ENCODE measurements around the gene ZNF207. TPM values are rescaled to one million over a fixed set of nuclear protein-coding genes. Genes with fewer than 3 reads are reported as not detected.

The ZNF207 gene
- total and polyA plus RNA-seq, 9 of the 15 experiments (the other 6 are each of a cell fraction or from before 2014, with no cell fraction given) = 123 to 370 (median 250) TPM

DNA sequence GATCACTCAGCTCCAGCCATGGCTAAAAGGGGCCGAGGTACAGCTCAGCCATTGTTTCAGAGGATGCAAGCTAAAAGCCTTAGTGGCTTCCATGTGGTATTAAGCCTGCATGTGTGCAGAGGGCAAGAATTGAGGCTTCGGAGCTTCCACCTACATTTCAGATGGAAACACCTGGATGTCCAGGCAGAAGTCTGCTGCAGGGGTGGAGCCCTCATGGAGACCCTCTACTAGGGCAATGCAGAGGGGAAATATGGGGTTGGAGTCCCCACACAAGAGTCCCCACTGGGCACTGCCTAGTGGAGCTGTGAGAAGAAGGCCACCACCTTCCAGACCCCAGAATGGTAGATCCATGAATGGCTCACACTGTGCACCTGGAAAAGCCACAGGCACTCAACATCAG is 79.6 kb downstream of the ZNF207 start:
- ATAC-seq (no peak), DNase-seq (ENCODE audit: extremely low read depth in 1 of 4, low spot score in 3 of 4) (peak in 1 of 4 experiments; percentile 5), FAIRE-seq (no peak)
- no peaks in the 10 kb centered on the region for H3K36me3 ChIP-seq (ENCODE audit: control insufficient read depth, insufficient read depth, low read length)
- no peak overlapping the region for H3K4me3 ChIP-seq
- H3K27me3 ChIP-seq (ENCODE audit: control insufficient read depth in 2 of 2, insufficient read depth in 2 of 2, low read length in 2 of 2) = no peaks in the 10 kb centered on the region; a peak in 2 of 5 replicates
- no peak overlapping the region for H3K27ac ChIP-seq (ENCODE audit: extremely low read depth, low read depth, low read length)
- no peaks in the 10 kb centered on the region for H3K9me1 ChIP-seq (ENCODE audit: control insufficient read depth, insufficient read depth, low read length)
- no peak overlapping the region for H2AFZ ChIP-seq (ENCODE audit: low read depth, low read length)
- H3K79me2 ChIP-seq (ENCODE audit: control insufficient read depth, insufficient read depth, low read length) = no peaks in the 10 kb centered on the region
- H4K20me1 ChIP-seq (replicated peaks; ENCODE audit: control insufficient read depth, insufficient read depth, low read length) = no peaks in the 10 kb centered on the region
- H3K4me1 ChIP-seq (replicated peaks in 1 of 2; ENCODE audit: control insufficient read depth in 2 of 2, insufficient read depth in 2 of 2, low read length in 2 of 2) = no peaks in the 10 kb centered on the region; a peak in 1 of 5 replicates
- TF ChIP-seq, protein P1, sequence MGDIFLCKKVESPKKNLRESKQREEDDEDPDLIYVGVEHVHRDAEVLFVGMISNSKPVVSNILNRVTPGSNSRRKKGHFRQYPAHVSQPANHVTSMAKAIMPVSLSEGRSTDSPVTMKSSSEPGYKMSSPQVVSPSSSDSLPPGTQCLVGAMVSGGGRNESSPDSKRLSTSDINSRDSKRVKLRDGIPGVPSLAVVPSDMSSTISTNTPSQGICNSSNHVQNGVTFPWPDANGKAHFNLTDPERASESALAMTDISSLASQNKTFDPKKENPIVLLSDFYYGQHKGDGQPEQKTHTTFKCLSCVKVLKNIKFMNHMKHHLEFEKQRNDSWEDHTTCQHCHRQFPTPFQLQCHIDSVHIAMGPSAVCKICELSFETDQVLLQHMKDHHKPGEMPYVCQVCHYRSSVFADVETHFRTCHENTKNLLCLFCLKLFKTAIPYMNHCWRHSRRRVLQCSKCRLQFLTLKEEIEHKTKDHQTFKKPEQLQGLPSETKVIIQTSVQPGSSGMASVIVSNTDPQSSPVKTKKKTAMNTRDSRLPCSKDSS (IDR thresholded peaks at IDR 0.05; ENCODE audit: low read depth, partially characterized antibody) = peak; percentile 70
- peak in 1 of 2 experiments; percentile 86; a peak in 2 of 3 replicates for TF ChIP-seq CBX3 (IDR thresholded peaks at IDR 0.05; ENCODE audit: borderline replicate concordance in 1 of 2, low read length in 2 of 2)
- no peak for TF ChIP-seq ZNF408 (CRISPR knock-in tag; IDR thresholded peaks at IDR 0.05; ENCODE audit: low read depth)
- TF ChIP-seq FOXM1 (IDR thresholded peaks at IDR 0.05; ENCODE audit: low read depth) = no peak
- TF ChIP-seq FOXM1 (CRISPR knock-in tag; IDR thresholded peaks at IDR 0.05; ENCODE audit: low read depth) = no peak
- no peak for TF ChIP-seq SMAD1 (IDR thresholded peaks at IDR 0.05; ENCODE audit: low read depth, low read length, partially characterized antibody)
- no peak for TF ChIP-seq HDAC2 (IDR thresholded peaks at IDR 0.05)
- no peak for TF ChIP-seq ATF7 (IDR thresholded peaks at IDR 0.05)
- TF ChIP-seq, protein P2, sequence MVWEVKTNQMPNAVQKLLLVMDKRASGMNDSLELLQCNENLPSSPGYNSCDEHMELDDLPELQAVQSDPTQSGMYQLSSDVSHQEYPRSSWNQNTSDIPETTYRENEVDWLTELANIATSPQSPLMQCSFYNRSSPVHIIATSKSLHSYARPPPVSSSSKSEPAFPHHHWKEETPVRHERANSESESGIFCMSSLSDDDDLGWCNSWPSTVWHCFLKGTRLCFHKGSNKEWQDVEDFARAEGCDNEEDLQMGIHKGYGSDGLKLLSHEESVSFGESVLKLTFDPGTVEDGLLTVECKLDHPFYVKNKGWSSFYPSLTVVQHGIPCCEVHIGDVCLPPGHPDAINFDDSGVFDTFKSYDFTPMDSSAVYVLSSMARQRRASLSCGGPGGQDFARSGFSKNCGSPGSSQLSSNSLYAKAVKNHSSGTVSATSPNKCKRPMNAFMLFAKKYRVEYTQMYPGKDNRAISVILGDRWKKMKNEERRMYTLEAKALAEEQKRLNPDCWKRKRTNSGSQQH (CRISPR knock-in tag; IDR thresholded peaks at IDR 0.05) = no peak
- TF ChIP-seq ZBTB7A (IDR thresholded peaks at IDR 0.05; ENCODE audit: borderline replicate concordance, control insufficient read depth, low read depth, low read length) = peak; percentile 52; the same call in 1 of the 2 replicates
- TF ChIP-seq, protein P3, sequence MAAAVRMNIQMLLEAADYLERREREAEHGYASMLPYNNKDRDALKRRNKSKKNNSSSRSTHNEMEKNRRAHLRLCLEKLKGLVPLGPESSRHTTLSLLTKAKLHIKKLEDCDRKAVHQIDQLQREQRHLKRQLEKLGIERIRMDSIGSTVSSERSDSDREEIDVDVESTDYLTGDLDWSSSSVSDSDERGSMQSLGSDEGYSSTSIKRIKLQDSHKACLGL (CRISPR knock-in tag; IDR thresholded peaks at IDR 0.05; ENCODE audit: borderline replicate concordance, poor library complexity, severe bottlenecking) = no peak
- no peak for TF ChIP-seq PTBP1 (IDR thresholded peaks at IDR 0.05; ENCODE audit: low read depth, low read length)
- no peak for TF ChIP-seq ETV1 (tag; conservative IDR thresholded peaks at IDR 0.05; ENCODE audit: low read depth)
- TF ChIP-seq ZNF24 (IDR thresholded peaks at IDR 0.05) = no peak
- TF ChIP-seq CBX5 (IDR thresholded peaks at IDR 0.05; ENCODE audit: borderline replicate concordance, low read depth) = peak; percentile 91
- peak; percentile 65 for TF ChIP-seq ZFP36 (IDR thresholded peaks at IDR 0.05; ENCODE audit: low read depth, low read length, partially characterized antibody)
- TF ChIP-seq CBX1 (IDR thresholded peaks at IDR 0.05; ENCODE audit: low read depth) = 0 out of 2 replicates have a peak, but pooled peaks have one; percentile 53
- no peak for TF ChIP-seq PURB (CRISPR knock-in tag; IDR thresholded peaks at IDR 0.05; ENCODE audit: low read depth)
- TF ChIP-seq GATA2 (CRISPR knock-in tag; IDR thresholded peaks at IDR 0.05) = no peak
- TF ChIP-seq TRIM28 (IDR thresholded peaks at IDR 0.05) = peak; percentile 92
- BruUV-seq (replicated peaks) = no TSS peak
- H3K9ac ChIP-seq (ENCODE audit: insufficient read depth in 1 of 2, low read depth in 2 of 2, low read length in 2 of 2) = no peak overlapping the region
- in situ Hi-C loops (cut with MboI) (no loop called here), intact Hi-C loops (cut with micrococcal nuclease) (no loop called here)
- ChIA-PET CTCF (ENCODE audit: low intra/inter-chr PET ratio) (no interaction called here), POLR2A (no interaction called here)
- no peak overlapping the region for H3K4me2 ChIP-seq (ENCODE audit: insufficient read depth, low read length)
- H3K9me3 ChIP-seq (replicated peaks; ENCODE audit: control insufficient read depth, insufficient read depth, low read depth, low read length) = peaks cover 7% of the 10 kb centered on the region; the same call in 1 of the 2 replicates
- 12% methylated on average over 2 of the region's 2 CpGs for WGBS (ENCODE audit: insufficient coverage, low coverage, missing lambda C conversion rate)
